Liver (tissue), 9 donors: ENCODE measurements around the gene CRADD. TPM values are rescaled to one million over a fixed set of nuclear protein-coding genes. Genes with fewer than 3 reads are reported as not detected.

Experiments
- DNase-seq: peaks from one replicate; pipeline ENCODE4 v3.0.0-alpha.2; 2017; ENCODE audit warnings: low spot score
- H3K27ac ChIP-seq, 2 donors: one replicate each; pipeline ENCODE4 v1.7.0; 2013; ENCODE audit warnings: inconsistent platforms in 2 of 2, low read length in 2 of 2, control low read depth in 1 of 2, low read depth in 1 of 2, mild to moderate bottlenecking in 1 of 2
- H3K27me3 ChIP-seq, 4 donors: one replicate each; pipeline versions ENCODE4 v1.6.1 to v1.7.0; 2013; ENCODE audit warnings: low read length in 3 of 4, inconsistent platforms in 1 of 4, mild to moderate bottlenecking in 1 of 4, moderate library complexity in 1 of 4; ENCODE audit not compliant: control insufficient read depth in 4 of 4, insufficient read depth in 4 of 4
- H3K36me3 ChIP-seq, 4 donors: one replicate each; pipeline versions ENCODE4 v1.6.1 to v1.7.0; 2013; ENCODE audit warnings: low read length in 3 of 4, mild to moderate bottlenecking in 3 of 4, low read depth in 1 of 4, moderate library complexity in 1 of 4; ENCODE audit not compliant: control insufficient read depth in 4 of 4, insufficient read depth in 3 of 4
- H3K4me1 ChIP-seq, 4 donors: one replicate each; pipeline versions ENCODE4 v1.6.1 to v1.7.0; 2013; ENCODE audit warnings: low read length in 3 of 4, mild to moderate bottlenecking in 3 of 4, moderate library complexity in 1 of 4; ENCODE audit not compliant: control insufficient read depth in 4 of 4, insufficient read depth in 4 of 4
- H3K4me3 ChIP-seq, 3 donors: one replicate each; pipeline versions ENCODE4 v1.6.1 to v1.7.0; 2013; ENCODE audit warnings: low read length in 3 of 3, control low read depth in 1 of 3, low read depth in 1 of 3, mild to moderate bottlenecking in 1 of 3
- H3K9ac ChIP-seq, 2 donors: one replicate each; pipeline ENCODE4 v1.7.0; 2013; ENCODE audit warnings: low read length in 2 of 2, mild to moderate bottlenecking in 2 of 2, moderate library complexity in 2 of 2, control low read depth in 1 of 2, low read depth in 1 of 2
- H3K9me3 ChIP-seq, 4 donors: one replicate each; pipeline versions ENCODE4 v1.6.1 to v1.7.0; 2013; ENCODE audit warnings: low read length in 3 of 4; ENCODE audit not compliant: control insufficient read depth in 4 of 4
- EGR1 ChIP-seq, 2 donors: IDR thresholded peaks; 2 replicates each; pipeline ENCODE4 v1.6.1; 2016 to 2018; ENCODE audit warnings: antibody characterized with exemption in 2 of 2, low read depth in 2 of 2
- FOXA1 ChIP-seq: IDR thresholded peaks from 2 replicates; pipeline ENCODE4 v1.6.1; 2016; ENCODE audit warnings: antibody characterized with exemption
- FOXA2 ChIP-seq: IDR thresholded peaks from 2 replicates; pipeline ENCODE4 v1.6.1; 2016; ENCODE audit warnings: antibody characterized with exemption
- HNF4G ChIP-seq: IDR thresholded peaks from 2 replicates; pipeline ENCODE4 v1.6.1; 2016; ENCODE audit warnings: antibody characterized with exemption
- JUND ChIP-seq, 2 donors: IDR thresholded peaks; 2 replicates each; pipeline ENCODE4 v1.6.1; 2016; ENCODE audit warnings: antibody characterized with exemption in 2 of 2
- MAX ChIP-seq: IDR thresholded peaks from 2 replicates; pipeline ENCODE4 v1.6.1; 2016; ENCODE audit warnings: antibody characterized with exemption
- NR2F2 ChIP-seq: IDR thresholded peaks from 2 replicates; pipeline ENCODE4 v1.6.1; 2016; ENCODE audit warnings: antibody characterized with exemption
- RAD21 ChIP-seq, 2 donors: IDR thresholded peaks; 2 replicates each; pipeline ENCODE4 v1.6.1; 2016; ENCODE audit warnings: antibody characterized with exemption in 2 of 2, mild to moderate bottlenecking in 2 of 2
- SP1 ChIP-seq: IDR thresholded peaks from 2 replicates; pipeline ENCODE4 v1.6.1; 2018; ENCODE audit warnings: antibody characterized with exemption, mild to moderate bottlenecking
- TAF1 ChIP-seq: conservative IDR thresholded peaks from 2 replicates; pipeline ENCODE4 v1.6.1; 2016; ENCODE audit warnings: antibody characterized with exemption, mild to moderate bottlenecking
- YY1 ChIP-seq: IDR thresholded peaks from 2 replicates; pipeline ENCODE4 v1.6.1; 2016; ENCODE audit warnings: antibody characterized with exemption, mild to moderate bottlenecking
- ZBTB33 ChIP-seq: IDR thresholded peaks from 2 replicates; pipeline ENCODE4 v1.6.1; 2016; ENCODE audit warnings: antibody characterized with exemption
- WGBS: extraction: QIAGEN DNeasy Blood & Tissue Kit; methylation state at CpG from one replicate; pipeline ENCODE4 v1.1.7; 2013; 5-methylcytosine and 5-hydroxymethylcytosine counted together
- polyA plus RNA-seq, 2 donors: library from polyadenylated mRNA; stranded (reverse) in 1 of 2; unstranded in 1 of 2; fragments of 200-250 nt in 1 of 2; fragments of >200 nt in 1 of 2; fragmentation: Nextera tagmentation in 1 of 2; extraction: Ambion mirVana in 1 of 2; gene quantifications; one replicate each; pipeline versions ENCODE4 v1.2.1 to v1.2.3, GENCODE V29; 2013 to 2015
- total RNA-seq, 2 donors: library from RNA; depleted of rRNA; stranded (reverse); fragments of >200 nt; gene quantifications; one replicate each; pipeline ENCODE4 v1.2.3, GENCODE V29; 2014
- TF ChIP-seq, protein P1 (sequence below): IDR thresholded peaks from 2 replicates; pipeline ENCODE4 v1.6.1; 2016; ENCODE audit warnings: antibody characterized with exemption, mild to moderate bottlenecking
- donor health status: healthy.
- donor health status: healthy.
- donor health status: healthy.
- donor health status: healthy.
- donor health status: healthy.

CRADD gene
- total and polyA plus RNA-seq, 4 donors: 19.4 to 48.9 (median 29.6) TPM

GRCh38 chr12:93723568-93723930 lies 46.4 kb downstream of the CRADD start:
- Histone ChIP-seq H3K27me3 (no peaks in the 10 kb centered on the region), H3K27ac (no peak overlapping the region), H3K4me3 (no peak overlapping the region), H3K4me1 (peaks cover 10 to 24% (median 18%) of the 10 kb centered on the region in 4 donors), H3K36me3 (no peaks in the 10 kb centered on the region), H3K9me3 (no peaks in the 10 kb centered on the region), H3K9ac (no peak overlapping the region)
- WGBS: 97% methylated on average over 4 of the region's 4 CpGs
- TF ChIP-seq ZBTB33 (no peak), YY1 (no peak), HNF4G (no peak), JUND (IDR thresholded peaks at IDR 0.05) (no peak), TAF1 (no peak), FOXA2 (no peak), EGR1 (IDR thresholded peaks at IDR 0.05; ENCODE audit: low read depth in 2 of 2) (no peak), RAD21 (IDR thresholded peaks at IDR 0.05) (no peak), MAX (no peak)
- TF ChIP-seq, protein P1, sequence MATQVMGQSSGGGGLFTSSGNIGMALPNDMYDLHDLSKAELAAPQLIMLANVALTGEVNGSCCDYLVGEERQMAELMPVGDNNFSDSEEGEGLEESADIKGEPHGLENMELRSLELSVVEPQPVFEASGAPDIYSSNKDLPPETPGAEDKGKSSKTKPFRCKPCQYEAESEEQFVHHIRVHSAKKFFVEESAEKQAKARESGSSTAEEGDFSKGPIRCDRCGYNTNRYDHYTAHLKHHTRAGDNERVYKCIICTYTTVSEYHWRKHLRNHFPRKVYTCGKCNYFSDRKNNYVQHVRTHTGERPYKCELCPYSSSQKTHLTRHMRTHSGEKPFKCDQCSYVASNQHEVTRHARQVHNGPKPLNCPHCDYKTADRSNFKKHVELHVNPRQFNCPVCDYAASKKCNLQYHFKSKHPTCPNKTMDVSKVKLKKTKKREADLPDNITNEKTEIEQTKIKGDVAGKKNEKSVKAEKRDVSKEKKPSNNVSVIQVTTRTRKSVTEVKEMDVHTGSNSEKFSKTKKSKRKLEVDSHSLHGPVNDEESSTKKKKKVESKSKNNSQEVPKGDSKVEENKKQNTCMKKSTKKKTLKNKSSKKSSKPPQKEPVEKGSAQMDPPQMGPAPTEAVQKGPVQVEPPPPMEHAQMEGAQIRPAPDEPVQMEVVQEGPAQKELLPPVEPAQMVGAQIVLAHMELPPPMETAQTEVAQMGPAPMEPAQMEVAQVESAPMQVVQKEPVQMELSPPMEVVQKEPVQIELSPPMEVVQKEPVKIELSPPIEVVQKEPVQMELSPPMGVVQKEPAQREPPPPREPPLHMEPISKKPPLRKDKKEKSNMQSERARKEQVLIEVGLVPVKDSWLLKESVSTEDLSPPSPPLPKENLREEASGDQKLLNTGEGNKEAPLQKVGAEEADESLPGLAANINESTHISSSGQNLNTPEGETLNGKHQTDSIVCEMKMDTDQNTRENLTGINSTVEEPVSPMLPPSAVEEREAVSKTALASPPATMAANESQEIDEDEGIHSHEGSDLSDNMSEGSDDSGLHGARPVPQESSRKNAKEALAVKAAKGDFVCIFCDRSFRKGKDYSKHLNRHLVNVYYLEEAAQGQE: no peak
- DNase-seq: no peak

- Histone ChIP-seq H3K27me3 (no peaks in the 10 kb centered on the region), H3K9me3 (no peaks in the 10 kb centered on the region), H3K36me3 (no peaks in the 10 kb centered on the region), H3K4me1 (peaks cover 10 to 30% (median 23%) of the 10 kb centered on the region in 4 donors), H3K4me3 (no peak overlapping the region), H3K9ac (no peak overlapping the region), H3K27ac (no peak overlapping the region)
- TF ChIP-seq JUND (IDR thresholded peaks at IDR 0.05): no peak
- TF ChIP-seq TAF1: no peak
- TF ChIP-seq EGR1 (IDR thresholded peaks at IDR 0.05; ENCODE audit: low read depth in 2 of 2): no peak
- no peak for TF ChIP-seq MAX
- TF ChIP-seq FOXA1: no peak
- no peak for TF ChIP-seq RAD21 (IDR thresholded peaks at IDR 0.05)
- no peak for TF ChIP-seq SP1
- TF ChIP-seq, protein P1: no peak
- no peak for TF ChIP-seq HNF4G
- no peak for TF ChIP-seq YY1
- TF ChIP-seq FOXA2: no peak
- TF ChIP-seq NR2F2: no peak
- DNase-seq: no peak
These were observed 48.4 kb downstream of the CRADD start for GRCh38 chr12:93725531-93725930.
